ENCODE data around the gene USB1. TPM values are rescaled to one million over a fixed set of nuclear protein-coding genes. Genes with fewer than 3 reads are reported as not detected.

USB1 gene
- total and polyA plus RNA-seq, 11 donors = 20.3 to 61.9 (median 34.4) TPM

GRCh38 chr16:58046054-58046881 is 45.1 kb downstream of the USB1 start:
- H3K27ac ChIP-seq = peak overlapping the region in 6 of 12 donors; percentile 66 to 86 (median 70)
- 60 to 76% (median 71%) methylated on average over 11 to 16 of the region's 16 CpGs for WGBS, 4 donors
- TF ChIP-seq POLR2A (IDR thresholded peaks at IDR 0.05) (no peak), CTCF (IDR thresholded peaks at IDR 0.05) (no peak)
- no peak overlapping the region for H3K4me3 ChIP-seq
- peaks cover 0 to 41% (median 38%) of the 10 kb centered on the region in 9 donors for H3K36me3 ChIP-seq
- no peaks in the 10 kb centered on the region for H3K27me3 ChIP-seq
- ATAC-seq (no peak), DNase-seq (peak in 1 of 5 donors; percentile 58)
- intact Hi-C loops (cut with DNase I) = loop anchor here in 1 of 10 donors (5.0 kb wide), 1 partner anchor 36 kb away; no protein-coding TSS in a partner anchor
- no peaks in the 10 kb centered on the region for H3K9me3 ChIP-seq
- peaks cover 4 to 48% (median 34%) of the 10 kb centered on the region in 12 donors for H3K4me1 ChIP-seq

GRCh38 chr16:58046936-58047335 is 45.7 kb downstream of the USB1 start:
- no peak for DNase-seq
- H3K36me3 ChIP-seq = peaks cover 0 to 34% (median 31%) of the 10 kb centered on the region in 9 donors
- ATAC-seq = peak in 3 of 4 donors; percentile 3 to 21 (median 8)
- peak overlapping the region in 10 of 12 donors; percentile 3 to 86 (median 71) for H3K27ac ChIP-seq
- TF ChIP-seq POLR2A (IDR thresholded peaks at IDR 0.05) (no peak), CTCF (IDR thresholded peaks at IDR 0.05) (no peak)
- intact Hi-C loops (cut with DNase I) = loop anchor here in 1 of 10 donors (5.0 kb wide), 1 partner anchor 35 kb away; no protein-coding TSS in a partner anchor
- no peak overlapping the region for H3K4me3 ChIP-seq
- H3K9me3 ChIP-seq = no peaks in the 10 kb centered on the region
- H3K4me1 ChIP-seq = peaks cover 4 to 54% (median 34%) of the 10 kb centered on the region in 12 donors
- H3K27me3 ChIP-seq = no peaks in the 10 kb centered on the region
- 33 to 49% (median 40%) methylated on average over 5 to 6 of the region's 6 CpGs for WGBS, 4 donors

GRCh38 chr16:58047557-58048348 is 46.5 kb downstream of the USB1 start:
- Histone ChIP-seq H3K4me3 (no peak overlapping the region), H3K27ac (peak overlapping the region; percentile 43 to 86 (median 70)), H3K4me1 (peaks cover 4 to 55% (median 34%) of the 10 kb centered on the region in 12 donors), H3K36me3 (peaks cover 0 to 26% (median 23%) of the 10 kb centered on the region in 9 donors), H3K9me3 (no peaks in the 10 kb centered on the region), H3K27me3 (no peaks in the 10 kb centered on the region)
- 50 to 60% (median 55%) methylated on average over 18 to 19 of the region's 19 CpGs for WGBS, 4 donors
- TF ChIP-seq CTCF (IDR thresholded peaks at IDR 0.05) (peak in 3 of 12 donors; percentile 13 to 25 (median 22)), POLR2A (IDR thresholded peaks at IDR 0.05) (no peak)
- ATAC-seq (peak; percentile 9 to 71 (median 38)), DNase-seq (peak in 3 of 5 donors; percentile 54 to 63 (median 58))
- intact Hi-C loops (cut with DNase I) = loop anchor here in 1 of 10 donors (5.0 kb wide), 1 partner anchor 35 kb away; no protein-coding TSS in a partner anchor

All from heart left ventricle (tissue), 16 donors.